CD4-positive, alpha-beta T cell (primary cell): Measurements from ENCODE around the gene GLCE. TPM values are rescaled to one million over a fixed set of nuclear protein-coding genes. Genes with fewer than 3 reads are reported as not detected.

Experiments
- ATAC-seq: fragments of 200-7000 bp; cut with Tn5 transposase; one replicate; pipeline ENCODE4 v1.10.0; 2022; ENCODE audit warnings: mild to moderate bottlenecking; ENCODE audit not compliant: poor library complexity
- CTCF ChIA-PET: fragments of 350-600 bp; sonication (Branson Sonifier 250); formaldehyde crosslinking; loops from one replicate; lab custom pipeline; 2021; ENCODE audit warnings: antibody characterized with exemption, inconsistent platforms; lab: Charles Lee
- POLR2A ChIA-PET: fragments of 350-600 bp; sonication (Branson Sonifier 250); formaldehyde crosslinking; loops from one replicate; lab custom pipeline; 2021; ENCODE audit warnings: antibody characterized with exemption, inconsistent platforms; lab: Charles Lee
- DNase-seq, 14 experiments: peaks; one replicate each; pipeline ENCODE4 v3.0.0-alpha.2; 2013 to 2020; ENCODE audit warnings: mixed read lengths in 2 of 14
- H3K27ac ChIP-seq, 2 donors: one replicate each; pipeline versions ENCODE4 v1.5.1 to v1.7.0; 2013; ENCODE audit warnings: low read length in 2 of 2, low read depth in 1 of 2, mild to moderate bottlenecking in 1 of 2
- H3K27me3 ChIP-seq, 2 experiments: 1 replicate in 1 of 2; 2 replicates in 1 of 2; pipeline versions ENCODE4 v1.6.1 to v1.7.0; 2013; ENCODE audit warnings: low read length in 2 of 2, control low read depth in 1 of 2, mild to moderate bottlenecking in 1 of 2, moderate library complexity in 1 of 2; ENCODE audit not compliant: insufficient read depth in 2 of 2, control insufficient read depth in 1 of 2
- H3K36me3 ChIP-seq: one replicate; pipeline ENCODE4 v1.6.1; 2013; ENCODE audit warnings: low read length, control low read depth; ENCODE audit not compliant: insufficient read depth
- H3K4me1 ChIP-seq: one replicate; pipeline ENCODE4 v1.6.1; 2013; ENCODE audit warnings: low read length, control low read depth; ENCODE audit not compliant: insufficient read depth
- H3K4me3 ChIP-seq: one replicate; pipeline ENCODE4 v1.5.1; 2013; ENCODE audit warnings: mild to moderate bottlenecking, low read length, moderate library complexity
- H3K9me3 ChIP-seq, 2 experiments: 1 replicate in 1 of 2; 2 replicates in 1 of 2; pipeline versions ENCODE4 v1.6.1 to v1.7.0; 2013; ENCODE audit warnings: low read length in 2 of 2, mild to moderate bottlenecking in 2 of 2, control low read depth in 1 of 2, moderate library complexity in 1 of 2; ENCODE audit not compliant: control insufficient read depth in 1 of 2, insufficient read depth in 1 of 2
- H3K27ac Mint-ChIP-seq: one replicate; pipeline ENCODE4 v1.8.0; 2020; ENCODE audit warnings: mixed read lengths
- H3K27me3 Mint-ChIP-seq: one replicate; pipeline ENCODE4 v1.8.0; 2021; ENCODE audit warnings: mixed read lengths
- H3K36me3 Mint-ChIP-seq: one replicate; pipeline ENCODE4 v1.8.0; 2021; ENCODE audit warnings: low read depth, mixed read lengths
- H3K4me1 Mint-ChIP-seq: one replicate; pipeline ENCODE4 v1.8.0; 2021; ENCODE audit warnings: low read depth, mixed read lengths
- H3K4me3 Mint-ChIP-seq: one replicate; pipeline ENCODE4 v1.8.0; 2020; ENCODE audit warnings: mild to moderate bottlenecking, mixed read lengths
- H3K9me3 Mint-ChIP-seq: one replicate; pipeline ENCODE4 v1.8.0; 2020; ENCODE audit warnings: mixed read lengths
- CTCF ChIP-seq: fragments of 200-600 bp; IDR thresholded peaks from one replicate; pipeline ENCODE4 v1.8.0; 2022; ENCODE audit warnings: antibody characterized with exemption, mild to moderate bottlenecking
- intact Hi-C, 2 experiments: fragments of 100-400 bp; cut with DNase I in 1 of 2; cut with micrococcal nuclease in 1 of 2; formaldehyde crosslinking; loops; one replicate each; pipeline versions ENCODE4 v1.15.1 to v1.9.0; 2023 to 2025; cut with DNase I, micrococcal nuclease
- total RNA-seq, 174 experiments: library from RNA in 2 of 174; stranded (reverse) in 2 of 174; gene quantifications; one replicate each; pipeline ENCODE4 v1.2.3 and lab custom pipeline; 2021 to 2026

Gene GLCE
- total RNA-seq, 2 experiments from 2014 or later: 3.2 TPM

- ATAC-seq (no peak), DNase-seq (no peak)
- no peaks in the 10 kb centered on the region for H3K4me1 ChIP-seq
- H3K4me3 ChIP-seq: no peak overlapping the region
- H3K36me3 Mint-ChIP-seq: peaks cover 18% of the 10 kb centered on the region
- ChIA-PET POLR2A (interaction anchor here (0.6 kb wide), 1 partner anchor 10 kb away, joined by 3 read pairs; no protein-coding TSS in a partner anchor), CTCF (no interaction called here)
- H3K27me3 ChIP-seq: no peaks in the 10 kb centered on the region
- no peak overlapping the region for H3K27ac ChIP-seq
- peaks cover 10% of the 10 kb centered on the region for H3K4me1 Mint-ChIP-seq
- H3K27ac Mint-ChIP-seq: no peak overlapping the region
- H3K4me3 Mint-ChIP-seq: no peak overlapping the region
- intact Hi-C loops: no loop called here
- H3K27me3 Mint-ChIP-seq: no peaks in the 10 kb centered on the region
- peaks cover 3% of the 10 kb centered on the region for H3K9me3 Mint-ChIP-seq
- no peak for TF ChIP-seq CTCF
- H3K36me3 ChIP-seq: no peaks in the 10 kb centered on the region
- H3K9me3 ChIP-seq: no peaks in the 10 kb centered on the region
Observed at GRCh38 chr15:69194025-69194827, 33.8 kb downstream of the GLCE start.

- Mint-ChIP-seq H3K36me3 (peaks cover 18% of the 10 kb centered on the region), H3K27ac (no peak overlapping the region), H3K4me3 (no peak overlapping the region), H3K9me3 (peaks cover 3% of the 10 kb centered on the region), H3K4me1 (peaks cover 10% of the 10 kb centered on the region), H3K27me3 (no peaks in the 10 kb centered on the region)
- no peaks in the 10 kb centered on the region for H3K4me1 ChIP-seq
- H3K4me3 ChIP-seq: no peak overlapping the region
- TF ChIP-seq CTCF: no peak
- ChIA-PET POLR2A (interaction anchor here (0.6 kb wide), 1 partner anchor 9 kb away, joined by 3 read pairs; no protein-coding TSS in a partner anchor), CTCF (no interaction called here)
- H3K36me3 ChIP-seq: no peaks in the 10 kb centered on the region
- intact Hi-C loops: no loop called here
- DNase-seq (no peak), ATAC-seq (no peak)
- H3K9me3 ChIP-seq: no peaks in the 10 kb centered on the region
- H3K27me3 ChIP-seq: no peaks in the 10 kb centered on the region
- H3K27ac ChIP-seq: no peak overlapping the region
Observed at GRCh38 chr15:69194854-69195253, 34.4 kb downstream of the GLCE start.

GRCh38 chr15:69200832-69201745 lies 40.7 kb downstream of the GLCE start:
- intact Hi-C loops: no loop called here
- POLR2A ChIA-PET: no interaction called here

More at GRCh38 chr15:69200832-69201745, 40.7 kb downstream of the GLCE start:
- no peaks in the 10 kb centered on the region for H3K9me3 Mint-ChIP-seq
- H3K4me1 Mint-ChIP-seq: no peaks in the 10 kb centered on the region
- DNase-seq: no peak
- CTCF ChIA-PET: no interaction called here
- H3K27me3 Mint-ChIP-seq: no peaks in the 10 kb centered on the region
- Histone ChIP-seq H3K36me3 (no peaks in the 10 kb centered on the region), H3K9me3 (no peaks in the 10 kb centered on the region), H3K4me3 (no peak overlapping the region), H3K27ac (no peak overlapping the region), H3K4me1 (no peaks in the 10 kb centered on the region), H3K27me3 (no peaks in the 10 kb centered on the region)
- no peak overlapping the region for H3K27ac Mint-ChIP-seq
- H3K36me3 Mint-ChIP-seq: no peaks in the 10 kb centered on the region
- no peak for TF ChIP-seq CTCF
- ATAC-seq: no peak
- no peak overlapping the region for H3K4me3 Mint-ChIP-seq
